ENCODE data around the gene ARHGAP6.
"Not testable (repeated sequence)": the region's sequence is repeated elsewhere in the genome, so short reads cannot be mapped to it uniquely, and the experiment has no call there.

Gene ARHGAP6

DNA sequence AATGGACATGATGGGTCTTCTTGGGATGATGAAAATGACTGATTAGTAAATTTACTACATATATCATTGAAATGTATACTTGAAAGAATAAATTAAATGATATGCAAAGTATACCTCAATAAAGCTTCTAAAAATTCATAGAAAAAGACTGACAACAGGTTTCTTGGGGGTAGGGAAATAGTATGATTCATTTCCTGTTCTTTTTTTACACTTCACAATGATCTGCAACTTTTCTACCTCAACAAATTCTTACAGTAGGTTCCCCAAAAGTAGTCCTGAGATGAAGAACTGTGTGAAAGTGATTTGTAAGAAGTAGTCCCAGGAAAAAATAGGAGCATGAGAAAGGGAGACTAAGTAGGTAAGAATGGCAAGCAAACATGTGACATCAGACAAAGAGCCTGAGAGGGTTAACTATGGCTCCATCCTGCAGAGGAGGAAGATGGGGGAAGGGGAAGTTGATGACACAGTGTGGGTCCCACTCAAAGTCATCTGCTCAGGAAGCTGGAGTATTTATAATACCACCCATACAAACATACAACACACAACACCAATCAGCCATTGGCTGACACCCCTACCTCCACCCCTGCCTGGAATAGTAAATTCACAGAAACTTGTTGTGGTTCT lies 73.9 kb downstream of the ARHGAP6 start:
- no peak overlapping the region for H3K4me3 ChIP-seq (ENCODE audit: low read depth, low read length)
- DNase-seq (ENCODE audit: low read depth): peak; percentile 13
- TF ChIP-seq, protein P1, sequence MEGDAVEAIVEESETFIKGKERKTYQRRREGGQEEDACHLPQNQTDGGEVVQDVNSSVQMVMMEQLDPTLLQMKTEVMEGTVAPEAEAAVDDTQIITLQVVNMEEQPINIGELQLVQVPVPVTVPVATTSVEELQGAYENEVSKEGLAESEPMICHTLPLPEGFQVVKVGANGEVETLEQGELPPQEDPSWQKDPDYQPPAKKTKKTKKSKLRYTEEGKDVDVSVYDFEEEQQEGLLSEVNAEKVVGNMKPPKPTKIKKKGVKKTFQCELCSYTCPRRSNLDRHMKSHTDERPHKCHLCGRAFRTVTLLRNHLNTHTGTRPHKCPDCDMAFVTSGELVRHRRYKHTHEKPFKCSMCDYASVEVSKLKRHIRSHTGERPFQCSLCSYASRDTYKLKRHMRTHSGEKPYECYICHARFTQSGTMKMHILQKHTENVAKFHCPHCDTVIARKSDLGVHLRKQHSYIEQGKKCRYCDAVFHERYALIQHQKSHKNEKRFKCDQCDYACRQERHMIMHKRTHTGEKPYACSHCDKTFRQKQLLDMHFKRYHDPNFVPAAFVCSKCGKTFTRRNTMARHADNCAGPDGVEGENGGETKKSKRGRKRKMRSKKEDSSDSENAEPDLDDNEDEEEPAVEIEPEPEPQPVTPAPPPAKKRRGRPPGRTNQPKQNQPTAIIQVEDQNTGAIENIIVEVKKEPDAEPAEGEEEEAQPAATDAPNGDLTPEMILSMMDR (IDR thresholded peaks at IDR 0.05; ENCODE audit: low read depth, low read length): no peak
- TF ChIP-seq MYC (IDR thresholded peaks at IDR 0.05; ENCODE audit: low read depth, low read length) (no peak), POLR2A (IDR thresholded peaks at IDR 0.05; ENCODE audit: extremely low read depth, insufficient read length) (no peak)
- TF ChIP-seq, protein P2, sequence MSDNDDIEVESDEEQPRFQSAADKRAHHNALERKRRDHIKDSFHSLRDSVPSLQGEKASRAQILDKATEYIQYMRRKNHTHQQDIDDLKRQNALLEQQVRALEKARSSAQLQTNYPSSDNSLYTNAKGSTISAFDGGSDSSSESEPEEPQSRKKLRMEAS (IDR thresholded peaks at IDR 0.05; ENCODE audit: low read depth, low read length): no peak

DNA sequence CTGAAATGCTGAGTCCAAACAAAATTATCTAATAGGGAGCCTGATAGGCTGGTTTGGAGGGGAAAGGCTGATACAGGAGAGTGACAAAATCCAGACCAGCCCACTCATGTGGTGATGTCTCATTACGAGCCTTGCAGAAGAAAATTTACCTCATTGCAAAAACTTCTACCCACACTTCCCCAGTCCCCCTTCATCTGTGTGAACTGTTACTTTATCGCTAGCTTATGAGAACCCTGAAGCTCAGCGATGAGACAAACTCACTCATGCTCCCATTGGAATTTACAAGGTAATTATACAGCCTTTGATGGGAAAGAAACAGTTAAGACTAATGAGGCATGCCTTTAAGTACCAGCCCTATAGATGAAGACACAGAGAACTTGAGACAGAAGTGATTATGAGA lies 76.1 kb downstream of the ARHGAP6 start:
- H3K4me3 ChIP-seq (ENCODE audit: low read depth, low read length): no peak overlapping the region
- TF ChIP-seq POLR2A (IDR thresholded peaks at IDR 0.05; ENCODE audit: extremely low read depth, insufficient read length): no peak
- TF ChIP-seq, protein P2 (IDR thresholded peaks at IDR 0.05; ENCODE audit: low read depth, low read length): no peak
- no peak for TF ChIP-seq MYC (IDR thresholded peaks at IDR 0.05; ENCODE audit: low read depth, low read length)
- TF ChIP-seq, protein P1 (IDR thresholded peaks at IDR 0.05; ENCODE audit: low read depth, low read length): no peak
- no peak for DNase-seq (ENCODE audit: low read depth)

DNA sequence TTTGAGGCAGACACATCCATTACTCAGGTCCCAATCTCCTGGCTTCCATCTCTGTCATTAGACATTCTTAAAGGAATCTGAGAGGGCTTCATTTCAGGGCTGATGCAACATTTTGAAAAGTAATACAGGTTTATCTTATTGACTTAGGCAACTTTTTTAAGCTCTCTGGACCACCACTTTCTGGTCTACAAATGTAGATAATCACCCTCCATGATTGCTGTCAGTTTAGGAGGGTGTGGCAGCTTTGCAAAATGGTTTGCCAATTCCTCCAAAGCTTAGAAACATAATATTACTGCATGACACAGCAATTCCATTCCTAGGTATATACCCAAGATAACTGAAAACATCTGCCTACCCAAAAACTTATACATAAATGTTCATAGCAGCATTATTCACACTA lies 77.6 kb downstream of the ARHGAP6 start:
- DNase-seq (ENCODE audit: low read depth): no peak
- TF ChIP-seq, protein P2 (IDR thresholded peaks at IDR 0.05; ENCODE audit: low read depth, low read length): no peak
- TF ChIP-seq, protein P1 (IDR thresholded peaks at IDR 0.05; ENCODE audit: low read depth, low read length): no peak
- no peak for TF ChIP-seq POLR2A (IDR thresholded peaks at IDR 0.05; ENCODE audit: extremely low read depth, insufficient read length)
- TF ChIP-seq MYC (IDR thresholded peaks at IDR 0.05; ENCODE audit: low read depth, low read length): no peak
- no peak overlapping the region for H3K4me3 ChIP-seq (ENCODE audit: low read depth, low read length)

DNA sequence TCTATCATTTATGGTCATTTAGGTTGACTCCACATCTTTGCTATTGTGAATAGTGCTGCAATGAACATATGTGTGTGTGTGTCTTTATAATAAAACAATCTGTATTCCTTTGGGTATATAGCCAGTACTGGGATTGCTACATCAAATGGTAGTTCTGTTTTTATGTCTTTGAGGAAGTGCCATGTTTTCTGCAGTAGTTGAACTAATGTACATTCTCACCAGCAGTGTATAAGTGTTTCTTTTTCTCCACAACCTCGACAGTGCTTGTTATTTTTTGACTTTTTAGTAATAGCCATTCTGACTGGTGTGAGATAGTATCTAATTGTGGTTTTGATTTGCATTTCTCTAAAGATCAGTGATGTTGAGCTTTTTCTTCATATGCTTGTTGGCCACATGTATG lies 80.5 kb downstream of the ARHGAP6 start:
- no peak for TF ChIP-seq POLR2A (IDR thresholded peaks at IDR 0.05; ENCODE audit: extremely low read depth, insufficient read length)
- TF ChIP-seq, protein P2 (IDR thresholded peaks at IDR 0.05; ENCODE audit: low read depth, low read length): no peak
- peak; percentile 1 for DNase-seq (ENCODE audit: low read depth)
- no peak overlapping the region for H3K4me3 ChIP-seq (ENCODE audit: low read depth, low read length)

DNA sequence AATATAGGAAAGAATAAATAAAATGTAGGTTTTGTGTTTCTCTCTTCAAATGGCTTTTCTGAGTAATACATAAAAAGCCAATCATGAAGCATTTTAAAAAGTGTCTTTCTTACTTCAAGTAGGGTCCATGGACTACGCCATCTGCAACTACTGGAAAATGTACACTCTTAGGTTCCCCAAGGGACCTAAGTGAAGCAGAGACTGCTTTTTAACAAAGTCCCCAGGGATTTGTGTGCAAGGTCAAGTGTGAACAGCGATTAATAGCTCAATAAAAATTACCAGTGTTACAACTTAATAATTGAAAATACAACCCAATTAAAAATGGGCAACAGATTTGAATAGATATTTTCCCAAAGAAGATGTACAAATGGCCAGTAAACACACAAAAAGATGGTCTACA lies 84.9 kb downstream of the ARHGAP6 start:
- DNase-seq (ENCODE audit: low read depth): no peak
- no peak overlapping the region for H3K4me3 ChIP-seq (ENCODE audit: low read depth, low read length)
- no peak for TF ChIP-seq MYC (IDR thresholded peaks at IDR 0.05; ENCODE audit: low read depth, low read length)
- TF ChIP-seq, protein P2 (IDR thresholded peaks at IDR 0.05; ENCODE audit: low read depth, low read length): no peak
- TF ChIP-seq POLR2A (IDR thresholded peaks at IDR 0.05; ENCODE audit: extremely low read depth, insufficient read length): no peak
- TF ChIP-seq, protein P1 (IDR thresholded peaks at IDR 0.05; ENCODE audit: low read depth, low read length): no peak

DNA sequence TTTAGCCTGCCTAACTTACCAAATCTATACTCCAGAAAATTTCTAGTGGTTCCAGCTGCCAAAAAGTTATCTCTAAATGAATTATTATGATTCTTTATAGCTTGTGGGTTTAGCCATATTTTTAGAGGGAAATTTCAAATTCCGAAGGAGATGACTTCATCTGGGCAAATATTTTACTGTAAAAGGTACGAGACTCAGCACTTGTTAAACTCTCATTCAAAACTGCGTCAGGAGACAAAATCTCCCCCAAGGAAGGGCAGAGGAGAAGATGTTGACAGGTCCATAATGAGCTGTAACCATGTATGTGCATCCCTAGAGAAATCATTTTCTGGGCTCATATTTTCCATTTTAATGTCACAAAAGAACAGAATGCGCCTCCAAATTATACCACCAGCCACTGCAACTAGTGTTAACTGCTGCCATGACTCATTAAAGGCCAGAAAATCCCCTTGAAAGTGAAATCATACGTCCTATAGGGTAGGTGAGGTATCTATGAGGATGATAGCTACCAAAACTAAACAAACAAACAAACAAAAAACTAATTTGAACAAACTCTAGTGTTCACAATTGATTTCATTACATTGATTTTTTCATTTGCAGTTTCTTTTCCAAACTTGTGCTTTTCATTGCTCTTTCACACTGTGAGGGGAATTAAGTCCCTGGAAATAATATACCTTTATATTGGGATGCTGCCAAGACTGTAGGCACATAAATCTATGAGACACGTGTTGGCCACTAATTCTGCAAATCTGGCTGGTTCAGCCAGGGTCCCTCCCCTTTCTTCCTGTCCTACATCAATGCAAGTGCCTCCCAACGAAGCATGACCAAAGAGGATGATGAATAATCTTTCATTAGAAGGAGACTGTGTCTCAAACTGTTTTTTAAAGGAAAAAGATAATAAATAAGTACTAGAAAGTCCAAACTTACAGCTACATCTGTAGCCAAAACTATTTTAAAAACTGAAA lies 85.8 kb downstream of the ARHGAP6 start:
- TF ChIP-seq, protein P1 (IDR thresholded peaks at IDR 0.05; ENCODE audit: low read depth, low read length): no peak
- no peak for TF ChIP-seq MYC (IDR thresholded peaks at IDR 0.05; ENCODE audit: low read depth, low read length)
- no peak for TF ChIP-seq POLR2A (IDR thresholded peaks at IDR 0.05; ENCODE audit: extremely low read depth, insufficient read length)
- TF ChIP-seq, protein P2 (IDR thresholded peaks at IDR 0.05; ENCODE audit: low read depth, low read length): no peak
- DNase-seq (ENCODE audit: low read depth): no peak
- no peak overlapping the region for H3K4me3 ChIP-seq (ENCODE audit: low read depth, low read length)

DNA sequence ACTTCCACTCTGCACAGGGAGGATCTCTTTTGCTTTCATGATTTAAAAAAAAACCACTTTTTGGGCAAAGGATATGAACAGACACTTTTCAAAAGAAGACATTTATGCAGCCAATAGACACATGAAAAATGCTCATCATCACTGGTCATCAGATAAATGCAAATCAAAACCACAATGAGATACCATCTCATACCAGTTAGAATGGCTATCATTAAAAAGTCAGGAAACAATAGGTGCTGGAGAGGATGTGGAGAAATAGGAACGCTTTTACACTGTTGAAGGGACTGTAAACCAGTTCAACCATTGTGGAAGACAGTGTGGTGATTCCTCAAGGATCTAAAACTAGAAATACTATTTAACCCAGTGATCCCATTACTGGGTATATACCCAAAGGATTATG lies 87.4 kb downstream of the ARHGAP6 start:
- H3K4me3 ChIP-seq (ENCODE audit: low read depth, low read length); DNase-seq (ENCODE audit: low read depth): not testable (repeated sequence)
